Mammary epithelial cell (primary cell): Measurements from ENCODE around the gene AP3B2.

Source experiments
- EZH2 ChIP-seq: IDR thresholded peaks from 2 replicates; pipeline ENCODE4 v1.6.1; 2012; ENCODE audit warnings: low read length, inconsistent platforms, borderline replicate concordance
- TF ChIP-seq, protein P1 (sequence below), 2 donors: IDR thresholded peaks in 1 of 2; conservative IDR thresholded peaks in 1 of 2; 2 replicates each; pipeline ENCODE4 v1.5.1; 2011 to 2012; ENCODE audit warnings: inconsistent platforms in 2 of 2, low read length in 2 of 2, mild to moderate bottlenecking in 2 of 2, control low read depth in 1 of 2, low read depth in 1 of 2; ENCODE audit not compliant: insufficient read depth in 1 of 2; ENCODE audit errors: extremely low read depth in 1 of 2

DNA sequence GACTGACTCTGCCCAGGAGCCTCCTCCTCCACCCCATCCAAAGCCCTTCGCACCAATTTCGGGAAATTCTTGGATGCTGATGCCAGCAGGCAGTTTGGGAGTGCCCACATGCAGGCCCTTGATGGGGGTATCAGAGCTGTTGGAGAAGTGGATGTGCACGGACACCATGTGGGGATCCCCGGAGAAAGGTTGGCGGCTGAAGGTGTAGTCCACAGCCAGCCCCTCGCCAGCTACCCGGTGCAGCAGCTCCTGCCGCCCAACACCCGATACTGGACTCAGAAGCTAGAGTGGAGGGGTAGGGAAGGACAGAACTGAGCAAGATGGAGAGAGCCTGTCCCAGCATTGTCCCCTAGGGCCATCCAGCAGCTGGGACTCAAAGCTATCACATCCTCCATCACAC is 47.0 kb downstream of the AP3B2 start:
- TF ChIP-seq, protein P1, sequence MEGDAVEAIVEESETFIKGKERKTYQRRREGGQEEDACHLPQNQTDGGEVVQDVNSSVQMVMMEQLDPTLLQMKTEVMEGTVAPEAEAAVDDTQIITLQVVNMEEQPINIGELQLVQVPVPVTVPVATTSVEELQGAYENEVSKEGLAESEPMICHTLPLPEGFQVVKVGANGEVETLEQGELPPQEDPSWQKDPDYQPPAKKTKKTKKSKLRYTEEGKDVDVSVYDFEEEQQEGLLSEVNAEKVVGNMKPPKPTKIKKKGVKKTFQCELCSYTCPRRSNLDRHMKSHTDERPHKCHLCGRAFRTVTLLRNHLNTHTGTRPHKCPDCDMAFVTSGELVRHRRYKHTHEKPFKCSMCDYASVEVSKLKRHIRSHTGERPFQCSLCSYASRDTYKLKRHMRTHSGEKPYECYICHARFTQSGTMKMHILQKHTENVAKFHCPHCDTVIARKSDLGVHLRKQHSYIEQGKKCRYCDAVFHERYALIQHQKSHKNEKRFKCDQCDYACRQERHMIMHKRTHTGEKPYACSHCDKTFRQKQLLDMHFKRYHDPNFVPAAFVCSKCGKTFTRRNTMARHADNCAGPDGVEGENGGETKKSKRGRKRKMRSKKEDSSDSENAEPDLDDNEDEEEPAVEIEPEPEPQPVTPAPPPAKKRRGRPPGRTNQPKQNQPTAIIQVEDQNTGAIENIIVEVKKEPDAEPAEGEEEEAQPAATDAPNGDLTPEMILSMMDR (conservative IDR thresholded peaks at IDR 0.05 in 1 of 2, IDR thresholded peaks at IDR 0.05 in 1 of 2; ENCODE audit: extremely low read depth in 1 of 2, insufficient read depth in 1 of 2, low read depth in 1 of 2, low read length in 2 of 2), result no peak
- TF ChIP-seq EZH2, result no peak
